Liver (tissue), 9 donors: ENCODE measurements around the gene SEMA3C. TPM values are rescaled to one million over a fixed set of nuclear protein-coding genes. Genes with fewer than 3 reads are reported as not detected.

Source experiments
- DNase-seq: peaks from one replicate; pipeline ENCODE4 v3.0.0-alpha.2; 2017; ENCODE audit warnings: low spot score
- H3K27ac ChIP-seq, 2 donors: one replicate each; pipeline ENCODE4 v1.7.0; 2013; ENCODE audit warnings: inconsistent platforms in 2 of 2, low read length in 2 of 2, control low read depth in 1 of 2, low read depth in 1 of 2, mild to moderate bottlenecking in 1 of 2
- H3K27me3 ChIP-seq, 4 donors: one replicate each; pipeline versions ENCODE4 v1.6.1 to v1.7.0; 2013; ENCODE audit warnings: low read length in 3 of 4, inconsistent platforms in 1 of 4, mild to moderate bottlenecking in 1 of 4, moderate library complexity in 1 of 4; ENCODE audit not compliant: control insufficient read depth in 4 of 4, insufficient read depth in 4 of 4
- H3K36me3 ChIP-seq, 4 donors: one replicate each; pipeline versions ENCODE4 v1.6.1 to v1.7.0; 2013; ENCODE audit warnings: low read length in 3 of 4, mild to moderate bottlenecking in 3 of 4, low read depth in 1 of 4, moderate library complexity in 1 of 4; ENCODE audit not compliant: control insufficient read depth in 4 of 4, insufficient read depth in 3 of 4
- H3K4me1 ChIP-seq, 4 donors: one replicate each; pipeline versions ENCODE4 v1.6.1 to v1.7.0; 2013; ENCODE audit warnings: low read length in 3 of 4, mild to moderate bottlenecking in 3 of 4, moderate library complexity in 1 of 4; ENCODE audit not compliant: control insufficient read depth in 4 of 4, insufficient read depth in 4 of 4
- H3K4me3 ChIP-seq, 3 donors: one replicate each; pipeline versions ENCODE4 v1.6.1 to v1.7.0; 2013; ENCODE audit warnings: low read length in 3 of 3, control low read depth in 1 of 3, low read depth in 1 of 3, mild to moderate bottlenecking in 1 of 3
- H3K9ac ChIP-seq, 2 donors: one replicate each; pipeline ENCODE4 v1.7.0; 2013; ENCODE audit warnings: low read length in 2 of 2, mild to moderate bottlenecking in 2 of 2, moderate library complexity in 2 of 2, control low read depth in 1 of 2, low read depth in 1 of 2
- H3K9me3 ChIP-seq, 4 donors: one replicate each; pipeline versions ENCODE4 v1.6.1 to v1.7.0; 2013; ENCODE audit warnings: low read length in 3 of 4; ENCODE audit not compliant: control insufficient read depth in 4 of 4
- ATF3 ChIP-seq: IDR thresholded peaks from 2 replicates; pipeline ENCODE4 v1.6.1; 2016; ENCODE audit warnings: antibody characterized with exemption
- EGR1 ChIP-seq, 2 donors: IDR thresholded peaks; 2 replicates each; pipeline ENCODE4 v1.6.1; 2016 to 2018; ENCODE audit warnings: antibody characterized with exemption in 2 of 2, low read depth in 2 of 2
- FOXA2 ChIP-seq: IDR thresholded peaks from 2 replicates; pipeline ENCODE4 v1.6.1; 2016; ENCODE audit warnings: antibody characterized with exemption
- GABPA ChIP-seq, 2 donors: IDR thresholded peaks in 1 of 2; conservative IDR thresholded peaks in 1 of 2; 2 replicates each; pipeline ENCODE4 v1.6.1; 2016; ENCODE audit warnings: antibody characterized with exemption in 2 of 2, mild to moderate bottlenecking in 1 of 2, moderate library complexity in 1 of 2
- HNF4A ChIP-seq, 2 donors: conservative IDR thresholded peaks; 2 replicates each; pipeline ENCODE4 v1.6.1; 2016; ENCODE audit warnings: antibody characterized with exemption in 2 of 2, mild to moderate bottlenecking in 2 of 2
- MAX ChIP-seq: IDR thresholded peaks from 2 replicates; pipeline ENCODE4 v1.6.1; 2016; ENCODE audit warnings: antibody characterized with exemption
- RAD21 ChIP-seq, 2 donors: IDR thresholded peaks; 2 replicates each; pipeline ENCODE4 v1.6.1; 2016; ENCODE audit warnings: antibody characterized with exemption in 2 of 2, mild to moderate bottlenecking in 2 of 2
- REST ChIP-seq: IDR thresholded peaks from 2 replicates; pipeline ENCODE4 v1.6.1; 2016; ENCODE audit warnings: antibody characterized with exemption, mild to moderate bottlenecking
- RXRA ChIP-seq, 2 donors: IDR thresholded peaks; 2 replicates each; pipeline ENCODE4 v1.6.1; 2017 to 2018; ENCODE audit warnings: antibody characterized with exemption in 2 of 2, mild to moderate bottlenecking in 1 of 2
- SP1 ChIP-seq: IDR thresholded peaks from 2 replicates; pipeline ENCODE4 v1.6.1; 2018; ENCODE audit warnings: antibody characterized with exemption, mild to moderate bottlenecking
- YY1 ChIP-seq: IDR thresholded peaks from 2 replicates; pipeline ENCODE4 v1.6.1; 2016; ENCODE audit warnings: antibody characterized with exemption, mild to moderate bottlenecking
- WGBS: extraction: QIAGEN DNeasy Blood & Tissue Kit; methylation state at CpG from one replicate; pipeline ENCODE4 v1.1.7; 2013; 5-methylcytosine and 5-hydroxymethylcytosine counted together
- polyA plus RNA-seq, 2 donors: library from polyadenylated mRNA; stranded (reverse) in 1 of 2; unstranded in 1 of 2; fragments of 200-250 nt in 1 of 2; fragments of >200 nt in 1 of 2; fragmentation: Nextera tagmentation in 1 of 2; extraction: Ambion mirVana in 1 of 2; gene quantifications; one replicate each; pipeline versions ENCODE4 v1.2.1 to v1.2.3, GENCODE V29; 2013 to 2015
- total RNA-seq, 2 donors: library from RNA; depleted of rRNA; stranded (reverse); fragments of >200 nt; gene quantifications; one replicate each; pipeline ENCODE4 v1.2.3, GENCODE V29; 2014
- donor health status: healthy.
- donor health status: healthy.
- donor health status: healthy.
- donor health status: healthy.
- donor health status: healthy.

SEMA3C gene
- total and polyA plus RNA-seq, 4 donors: 0.20 to 1.8 (median 0.64) TPM

DNA sequence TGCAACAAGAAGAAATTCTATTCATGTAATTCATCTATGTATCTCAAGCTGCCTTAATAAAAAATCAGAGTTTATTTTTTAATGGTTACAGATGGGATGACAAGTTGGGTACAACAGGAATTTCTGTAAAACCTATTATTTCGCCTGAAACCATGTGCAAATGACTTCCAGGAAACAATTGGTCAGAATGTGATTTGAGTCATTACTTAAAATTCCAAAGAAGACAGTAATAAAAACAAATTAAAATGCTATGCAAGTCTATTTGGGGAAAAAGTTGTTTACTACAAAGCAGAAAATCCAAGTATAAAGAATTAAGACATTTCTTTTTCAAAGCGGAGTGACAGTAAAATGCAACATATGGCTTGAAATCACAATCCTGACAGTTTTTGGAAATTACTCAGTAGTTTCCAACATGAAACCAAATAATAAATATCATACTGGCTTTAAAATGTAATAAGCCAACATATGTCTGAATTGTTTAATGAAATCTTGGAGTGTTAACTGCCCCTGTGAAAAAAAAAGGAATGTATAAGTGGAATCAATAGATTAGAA is 41.5 kb upstream of the SEMA3C start:
- no peak overlapping the region for H3K4me3 ChIP-seq
- no peaks in the 10 kb centered on the region for H3K27me3 ChIP-seq
- H3K9ac ChIP-seq: no peak overlapping the region
- no peaks in the 10 kb centered on the region for H3K9me3 ChIP-seq
- DNase-seq: no peak
- no peaks in the 10 kb centered on the region for H3K4me1 ChIP-seq
- H3K36me3 ChIP-seq: no peaks in the 10 kb centered on the region
- no peak overlapping the region for H3K27ac ChIP-seq
- TF ChIP-seq SP1 (no peak), YY1 (no peak)
- 84% methylated on average over 2 of the region's 2 CpGs for WGBS

GRCh38 chr7:80957226-80957777 is 38.5 kb upstream of the SEMA3C start:
- Histone ChIP-seq H3K4me1 (no peaks in the 10 kb centered on the region), H3K27me3 (no peaks in the 10 kb centered on the region), H3K9me3 (no peaks in the 10 kb centered on the region), H3K9ac (no peak overlapping the region), H3K36me3 (no peaks in the 10 kb centered on the region), H3K27ac (no peak overlapping the region), H3K4me3 (no peak overlapping the region)
- no peak for DNase-seq
- TF ChIP-seq GABPA (IDR thresholded peaks at IDR 0.05 in 1 of 2, conservative IDR thresholded peaks at IDR 0.05 in 1 of 2): no peak
- no peak for TF ChIP-seq RAD21 (IDR thresholded peaks at IDR 0.05)
- no peak for TF ChIP-seq HNF4A (conservative IDR thresholded peaks at IDR 0.05)
- no peak for TF ChIP-seq RXRA (IDR thresholded peaks at IDR 0.05)
- TF ChIP-seq ATF3: no peak
- WGBS: 87% methylated on average over 3 of the region's 3 CpGs

DNA sequence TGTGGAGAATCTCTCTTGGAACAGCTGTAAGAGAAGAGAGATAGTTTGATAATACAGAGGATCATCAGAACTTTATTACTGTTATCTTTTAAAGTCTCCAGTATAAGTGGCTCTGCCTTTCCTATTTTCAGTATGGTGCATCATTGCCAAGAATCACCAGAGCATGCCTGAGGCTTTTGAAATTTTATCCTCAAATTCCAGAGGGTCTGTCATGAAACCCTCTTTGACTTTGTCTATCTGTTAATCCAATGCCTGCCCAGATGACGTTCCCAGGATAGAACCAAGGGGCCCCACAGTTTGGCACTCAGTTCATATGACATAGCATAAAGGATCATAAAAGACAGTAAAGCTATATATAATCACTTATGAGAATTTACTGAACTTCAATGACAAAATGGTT is 35.3 kb upstream of the SEMA3C start:
- no peak overlapping the region for H3K9ac ChIP-seq
- H3K4me1 ChIP-seq: no peaks in the 10 kb centered on the region
- H3K27me3 ChIP-seq: no peaks in the 10 kb centered on the region
- DNase-seq: no peak
- no peaks in the 10 kb centered on the region for H3K36me3 ChIP-seq
- no peak overlapping the region for H3K4me3 ChIP-seq
- H3K9me3 ChIP-seq: no peaks in the 10 kb centered on the region
- 68% methylated on average over 1 of the region's 1 CpG for WGBS
- no peak overlapping the region for H3K27ac ChIP-seq
- TF ChIP-seq MAX (no peak), FOXA2 (no peak), EGR1 (IDR thresholded peaks at IDR 0.05; ENCODE audit: low read depth in 2 of 2) (no peak), REST (no peak)
